Lower leg skin (tissue), 3 donors: ENCODE measurements around the gene AIDA.

ENCODE experiments used
- POLR2A ChIP-seq, 2 donors: fragments of 450-650 bp; IDR thresholded peaks; one replicate each; pipeline ENCODE4 v1.6.1; 2016 to 2017; ENCODE audit warnings: antibody characterized with exemption in 2 of 2, mild to moderate bottlenecking in 1 of 2, moderate library complexity in 1 of 2
- TF ChIP-seq, protein P1 (sequence below), 3 donors: fragments of 450-650 bp; IDR thresholded peaks; one replicate each; pipeline ENCODE4 v1.5.1; 2016; ENCODE audit warnings: antibody characterized with exemption in 3 of 3, mild to moderate bottlenecking in 3 of 3, moderate library complexity in 2 of 3

DNA sequence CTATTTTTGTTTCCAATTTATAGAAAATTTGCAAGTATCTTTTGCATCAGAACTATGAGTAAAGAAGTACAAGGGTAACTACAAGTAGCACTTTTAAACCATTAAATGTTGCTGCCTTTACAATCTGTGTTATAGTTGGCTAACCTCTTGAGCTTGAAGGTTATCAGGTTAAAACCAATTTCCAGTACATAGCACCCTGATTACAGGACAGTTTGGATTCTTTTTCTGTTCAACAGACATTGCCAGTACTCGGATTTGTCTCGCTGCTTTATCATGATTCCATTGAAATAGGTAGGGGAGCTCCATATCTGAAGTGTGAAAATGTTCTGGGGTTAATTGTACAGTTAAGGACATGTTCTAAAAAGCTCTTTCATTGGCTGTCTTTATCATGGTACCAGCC is 54.4 kb downstream of the AIDA start:
- TF ChIP-seq, protein P1, sequence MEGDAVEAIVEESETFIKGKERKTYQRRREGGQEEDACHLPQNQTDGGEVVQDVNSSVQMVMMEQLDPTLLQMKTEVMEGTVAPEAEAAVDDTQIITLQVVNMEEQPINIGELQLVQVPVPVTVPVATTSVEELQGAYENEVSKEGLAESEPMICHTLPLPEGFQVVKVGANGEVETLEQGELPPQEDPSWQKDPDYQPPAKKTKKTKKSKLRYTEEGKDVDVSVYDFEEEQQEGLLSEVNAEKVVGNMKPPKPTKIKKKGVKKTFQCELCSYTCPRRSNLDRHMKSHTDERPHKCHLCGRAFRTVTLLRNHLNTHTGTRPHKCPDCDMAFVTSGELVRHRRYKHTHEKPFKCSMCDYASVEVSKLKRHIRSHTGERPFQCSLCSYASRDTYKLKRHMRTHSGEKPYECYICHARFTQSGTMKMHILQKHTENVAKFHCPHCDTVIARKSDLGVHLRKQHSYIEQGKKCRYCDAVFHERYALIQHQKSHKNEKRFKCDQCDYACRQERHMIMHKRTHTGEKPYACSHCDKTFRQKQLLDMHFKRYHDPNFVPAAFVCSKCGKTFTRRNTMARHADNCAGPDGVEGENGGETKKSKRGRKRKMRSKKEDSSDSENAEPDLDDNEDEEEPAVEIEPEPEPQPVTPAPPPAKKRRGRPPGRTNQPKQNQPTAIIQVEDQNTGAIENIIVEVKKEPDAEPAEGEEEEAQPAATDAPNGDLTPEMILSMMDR (IDR thresholded peaks at IDR 0.05), result no peak
- TF ChIP-seq POLR2A (IDR thresholded peaks at IDR 0.05), result no peak
